HepG2 (cell line): ENCODE results near the gene STIP1. TPM values are rescaled to one million over a fixed set of nuclear protein-coding genes. Genes with fewer than 3 reads are reported as not detected.

Experiments used
- ARNT ChIP-seq: fragments of 450-650 bp; IDR thresholded peaks from 2 replicates; pipeline ENCODE4 v1.6.1; 2017
- ARNT2 ChIP-seq: sonication (generic); formaldehyde crosslinking; IDR thresholded peaks from 2 replicates; pipeline ENCODE4 v1.8.0; 2022; ENCODE audit warnings: mild to moderate bottlenecking, low read depth, missing genetic modification reagents, moderate library complexity
- CAMTA2 ChIP-seq: sonication (generic); formaldehyde crosslinking; IDR thresholded peaks from 2 replicates; pipeline ENCODE4 v1.4.0; 2020; ENCODE audit warnings: mild to moderate bottlenecking, missing genetic modification reagents, borderline replicate concordance
- FOXO1 ChIP-seq: sonication (generic); formaldehyde crosslinking; IDR thresholded peaks from 2 replicates; pipeline ENCODE4 v1.4.0; 2020; ENCODE audit warnings: missing genetic modification reagents
- HOXA7 ChIP-seq: sonication (generic); formaldehyde crosslinking; IDR thresholded peaks from 2 replicates; pipeline ENCODE4 v1.8.1; 2022; ENCODE audit warnings: mild to moderate bottlenecking, missing genetic modification reagents, moderate library complexity
- KLF11 ChIP-seq: IDR thresholded peaks from 2 replicates; pipeline ENCODE4 v1.6.1; 2016; ENCODE audit warnings: missing compliant biosample characterization
- MATR3 ChIP-seq: sonication (generic); formaldehyde crosslinking; IDR thresholded peaks from 2 replicates; pipeline ENCODE4 v1.4.0; 2020; ENCODE audit warnings: missing genetic modification reagents
- NAIF1 ChIP-seq: sonication (generic); formaldehyde crosslinking; IDR thresholded peaks from 2 replicates; pipeline ENCODE4 v1.5.0; 2020; ENCODE audit warnings: mild to moderate bottlenecking, missing genetic modification reagents, borderline replicate concordance
- NBN ChIP-seq: fragments of 450-650 bp; conservative IDR thresholded peaks from 2 replicates; pipeline ENCODE4 v1.6.1; 2017
- NFYC ChIP-seq: IDR thresholded peaks from 2 replicates; pipeline ENCODE4 v1.6.1; 2016; ENCODE audit warnings: missing genetic modification reagents, missing compliant biosample characterization
- RXRA ChIP-seq: sonication (generic); formaldehyde crosslinking; IDR thresholded peaks from 2 replicates; pipeline ENCODE4 v1.5.1; 2020; ENCODE audit warnings: missing genetic modification reagents
- SALL1 ChIP-seq: sonication (generic); formaldehyde crosslinking; IDR thresholded peaks from 2 replicates; pipeline ENCODE4 v1.8.0; 2022; ENCODE audit warnings: mild to moderate bottlenecking, missing genetic modification reagents
- SMAD1 ChIP-seq: sonication (generic); formaldehyde crosslinking; IDR thresholded peaks from 2 replicates; pipeline ENCODE4 v1.4.0; 2020; ENCODE audit warnings: missing genetic modification reagents, low read depth, mild to moderate bottlenecking, borderline replicate concordance
- STAG1 ChIP-seq: sonication (generic); formaldehyde crosslinking; IDR thresholded peaks from 2 replicates; pipeline ENCODE4 v1.4.0; 2020; ENCODE audit warnings: missing genetic modification reagents
- SUZ12 ChIP-seq: fragments of 150-350 bp; IDR thresholded peaks from 2 replicates; pipeline ENCODE4 v1.6.1; 2014; ENCODE audit warnings: low read depth, low read length
- TAF15 ChIP-seq: fragments of 200-400 bp; formaldehyde crosslinking; IDR thresholded peaks from one replicate; pipeline ENCODE4 v1.6.1; 2018; ENCODE audit warnings: mild to moderate bottlenecking, low read depth, low read length; ENCODE audit not compliant: poor library complexity, severe bottlenecking
- ZFP37 ChIP-seq: sonication (generic); formaldehyde crosslinking; IDR thresholded peaks from 2 replicates; pipeline ENCODE4 v1.4.0; 2020; ENCODE audit warnings: missing genetic modification reagents, borderline replicate concordance
- ZFP62 ChIP-seq: sonication (generic); formaldehyde crosslinking; IDR thresholded peaks from 2 replicates; pipeline ENCODE4 v1.4.0; 2020; ENCODE audit warnings: missing genetic modification reagents
- ZNF253 ChIP-seq: sonication (generic); formaldehyde crosslinking; IDR thresholded peaks from 2 replicates; pipeline ENCODE4 v1.8.0; 2022; ENCODE audit warnings: mild to moderate bottlenecking, missing genetic modification reagents, borderline replicate concordance
- ZNF263 ChIP-seq: sonication (generic); formaldehyde crosslinking; IDR thresholded peaks from 2 replicates; pipeline ENCODE4 v1.4.0; 2020; ENCODE audit warnings: missing genetic modification reagents
- ZNF280D ChIP-seq: sonication (generic); formaldehyde crosslinking; IDR thresholded peaks from 2 replicates; pipeline ENCODE4 v1.5.1; 2020; ENCODE audit warnings: mild to moderate bottlenecking, missing genetic modification reagents
- ZNF564 ChIP-seq: sonication (generic); formaldehyde crosslinking; IDR thresholded peaks from 2 replicates; pipeline ENCODE4 v1.8.1; 2023; ENCODE audit warnings: mild to moderate bottlenecking, missing genetic modification reagents
- ZNF619 ChIP-seq: sonication (generic); formaldehyde crosslinking; IDR thresholded peaks from 2 replicates; pipeline ENCODE4 v1.4.0; 2020; ENCODE audit warnings: mild to moderate bottlenecking, missing genetic modification reagents
- ZNF773 ChIP-seq: sonication (generic); formaldehyde crosslinking; IDR thresholded peaks from 2 replicates; pipeline ENCODE4 v1.4.0; 2020; ENCODE audit warnings: missing genetic modification reagents, borderline replicate concordance
- ZNF83 ChIP-seq: sonication (generic); formaldehyde crosslinking; IDR thresholded peaks from 2 replicates; pipeline ENCODE4 v1.4.0; 2020; ENCODE audit warnings: missing genetic modification reagents, mild to moderate bottlenecking, borderline replicate concordance
- polyA plus RNA-seq, 8 experiments: library from polyadenylated mRNA; depleted of rRNA in 3 of 8; stranded (reverse) in 7 of 8; unstranded in 1 of 8; fragments of >200 nt; fragmentation: Illumina TruSeq in 4 of 8; extraction: Trizol in 4 of 8; gene quantifications; 2 replicates each; pipeline versions ENCODE4 v1.2.1 to v1.2.3, GENCODE V29; 2011 to 2016; ENCODE audit warnings: low read depth in 4 of 8, missing spikeins in 1 of 8, mixed read lengths in 1 of 8; ENCODE audit not compliant: insufficient read depth in 1 of 8
- total RNA-seq, 5 experiments: library from RNA; depleted of rRNA; stranded (reverse); fragments of >200 nt; fragmentation: Illumina TruSeq; extraction: Trizol; gene quantifications; 2 replicates each; pipeline ENCODE4 v1.2.3, GENCODE V29; 2016; ENCODE audit warnings: low read depth in 1 of 5
- TF ChIP-seq, protein P1 (sequence below): sonication (generic); formaldehyde crosslinking; IDR thresholded peaks from 2 replicates; pipeline ENCODE4 v1.9.0; 2021; ENCODE audit warnings: missing genetic modification reagents, borderline replicate concordance

Gene STIP1
- total and polyA plus RNA-seq, 2 of the 13 experiments (the other 11 are each of a cell fraction or from before 2014, with no cell fraction given) = 81.1 to 217 TPM

DNA sequence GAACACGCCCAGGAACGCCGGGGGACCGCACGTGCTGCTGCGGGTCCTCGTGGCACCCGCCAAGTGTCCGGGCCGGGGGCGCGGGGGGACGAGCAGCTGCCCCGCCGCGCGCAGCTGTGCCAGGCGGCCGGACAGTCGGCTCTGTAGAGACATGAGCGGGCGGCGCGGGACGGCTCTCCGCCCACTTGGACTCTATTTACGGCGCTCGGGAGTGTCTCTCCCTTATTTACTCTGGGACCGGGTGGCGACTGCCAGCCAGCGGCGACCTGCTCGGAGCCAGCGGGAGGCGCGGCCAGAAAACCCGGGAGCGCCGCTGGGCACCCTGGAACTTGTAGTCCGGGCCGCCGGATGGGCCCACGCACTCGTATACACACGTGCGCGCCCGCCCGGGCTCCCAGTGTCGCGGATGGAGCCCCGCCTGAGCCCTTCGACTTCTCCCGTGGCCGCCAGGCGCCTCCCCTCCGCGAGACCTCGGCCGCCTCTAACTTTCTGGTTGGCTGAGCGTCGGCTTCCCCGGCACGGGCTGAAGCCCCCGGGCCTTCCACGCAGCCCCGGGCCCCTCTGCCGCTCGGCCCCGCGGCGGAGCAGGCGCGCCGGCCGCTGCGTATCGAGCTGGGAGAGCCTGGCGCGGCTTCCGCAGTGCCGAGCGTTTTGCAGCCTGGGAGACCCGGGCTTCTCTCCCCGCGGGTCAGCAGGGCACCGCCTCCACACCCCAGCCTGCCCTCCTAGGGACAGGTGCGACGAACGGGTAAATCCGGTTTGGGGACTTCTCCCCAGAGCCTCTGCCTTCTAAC is 19.9 kb upstream of the STIP1 start, which contains the start of gene MACROD1 (continued):
- TF ChIP-seq, protein P1, sequence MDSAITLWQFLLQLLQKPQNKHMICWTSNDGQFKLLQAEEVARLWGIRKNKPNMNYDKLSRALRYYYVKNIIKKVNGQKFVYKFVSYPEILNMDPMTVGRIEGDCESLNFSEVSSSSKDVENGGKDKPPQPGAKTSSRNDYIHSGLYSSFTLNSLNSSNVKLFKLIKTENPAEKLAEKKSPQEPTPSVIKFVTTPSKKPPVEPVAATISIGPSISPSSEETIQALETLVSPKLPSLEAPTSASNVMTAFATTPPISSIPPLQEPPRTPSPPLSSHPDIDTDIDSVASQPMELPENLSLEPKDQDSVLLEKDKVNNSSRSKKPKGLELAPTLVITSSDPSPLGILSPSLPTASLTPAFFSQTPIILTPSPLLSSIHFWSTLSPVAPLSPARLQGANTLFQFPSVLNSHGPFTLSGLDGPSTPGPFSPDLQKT (CRISPR knock-in tag) = no peak
- peak; percentile 83 for TF ChIP-seq ZNF564 (CRISPR knock-in tag)
- TF ChIP-seq NAIF1 (CRISPR knock-in tag) = peak; percentile 93; the same call in 1 of the 2 replicates
- 0 out of 2 replicates have a peak, but pooled peaks have one; percentile 39 for TF ChIP-seq CAMTA2 (CRISPR knock-in tag)
- no peak for TF ChIP-seq ZFP37 (CRISPR knock-in tag)
- TF ChIP-seq ZNF263 (CRISPR knock-in tag) = no peak
- no peak for TF ChIP-seq STAG1
- TF ChIP-seq ZNF773 (CRISPR knock-in tag) = 0 out of 2 replicates have a peak, but pooled peaks have one; percentile 41
- no peak for TF ChIP-seq ZNF280D (CRISPR knock-in tag)
- TF ChIP-seq NBN = no peak
- peak; percentile 42; the same call in 1 of the 2 replicates for TF ChIP-seq RXRA (CRISPR knock-in tag)
- TF ChIP-seq NFYC = no peak; the same call in 1 of the 2 replicates
- TF ChIP-seq SALL1 (CRISPR knock-in tag) = peak; percentile 73; the same call in 1 of the 2 replicates
- 0 out of 2 replicates have a peak, but pooled peaks have one; percentile 5 for TF ChIP-seq ZNF619
- TF ChIP-seq ZNF83 (CRISPR knock-in tag) = no peak
- TF ChIP-seq ARNT = no peak
- TF ChIP-seq ZNF253 (CRISPR knock-in tag) = no peak; the same call in 1 of the 2 replicates
- peak; percentile 58; the same call in 1 of the 2 replicates for TF ChIP-seq ARNT2 (CRISPR knock-in tag)
- TF ChIP-seq ZFP62 = no peak
- no peak for TF ChIP-seq FOXO1
- TF ChIP-seq SUZ12 = peak; percentile 39; the same call in 1 of the 2 replicates
- TF ChIP-seq KLF11 = no peak
- TF ChIP-seq SMAD1 = no peak
- TF ChIP-seq HOXA7 (CRISPR knock-in tag) = no peak
- TF ChIP-seq TAF15 = no peak
- no peak for TF ChIP-seq MATR3 (CRISPR knock-in tag)
